Body of pancreas (tissue), 4 donors: ENCODE data around the gene HEYL.

Experiments used
- POLR2A ChIP-seq, 3 donors: fragments of 450-650 bp; IDR thresholded peaks; one replicate each; pipeline ENCODE4 v1.6.1; 2016; ENCODE audit warnings: antibody characterized with exemption in 3 of 3, mild to moderate bottlenecking in 2 of 3
- TF ChIP-seq, protein P1 (sequence below), 7 experiments: fragments of 450-650 bp in 4 of 7; fragments of 200-600 bp in 3 of 7; sonication (generic) in 3 of 7; IDR thresholded peaks; one replicate each; pipeline ENCODE4 v1.5.1; 2016 to 2019; ENCODE audit warnings: antibody characterized with exemption in 7 of 7

- TF ChIP-seq, protein P1, sequence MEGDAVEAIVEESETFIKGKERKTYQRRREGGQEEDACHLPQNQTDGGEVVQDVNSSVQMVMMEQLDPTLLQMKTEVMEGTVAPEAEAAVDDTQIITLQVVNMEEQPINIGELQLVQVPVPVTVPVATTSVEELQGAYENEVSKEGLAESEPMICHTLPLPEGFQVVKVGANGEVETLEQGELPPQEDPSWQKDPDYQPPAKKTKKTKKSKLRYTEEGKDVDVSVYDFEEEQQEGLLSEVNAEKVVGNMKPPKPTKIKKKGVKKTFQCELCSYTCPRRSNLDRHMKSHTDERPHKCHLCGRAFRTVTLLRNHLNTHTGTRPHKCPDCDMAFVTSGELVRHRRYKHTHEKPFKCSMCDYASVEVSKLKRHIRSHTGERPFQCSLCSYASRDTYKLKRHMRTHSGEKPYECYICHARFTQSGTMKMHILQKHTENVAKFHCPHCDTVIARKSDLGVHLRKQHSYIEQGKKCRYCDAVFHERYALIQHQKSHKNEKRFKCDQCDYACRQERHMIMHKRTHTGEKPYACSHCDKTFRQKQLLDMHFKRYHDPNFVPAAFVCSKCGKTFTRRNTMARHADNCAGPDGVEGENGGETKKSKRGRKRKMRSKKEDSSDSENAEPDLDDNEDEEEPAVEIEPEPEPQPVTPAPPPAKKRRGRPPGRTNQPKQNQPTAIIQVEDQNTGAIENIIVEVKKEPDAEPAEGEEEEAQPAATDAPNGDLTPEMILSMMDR (IDR thresholded peaks at IDR 0.05): no peak
- no peak for TF ChIP-seq POLR2A (IDR thresholded peaks at IDR 0.05)
Measured at GRCh38 chr1:39678889-39679288, 39.4 kb upstream of the HEYL start.
